ENCODE results near the gene NTF4.
"Not testable (repeated sequence)": the region's sequence is repeated elsewhere in the genome, so short reads cannot be mapped to it uniquely, and the experiment has no call there.

The NTF4 gene

GRCh38 chr19:49049011-49049410, 15.6 kb downstream of the NTF4 start, which contains the start of gene CGB8:
CGB8 (minus strand) TSS chr19:49049111; CDS start chr19:49048739, 372 bp downstream.
- not testable (repeated sequence) for H3K36me3 ChIP-seq (ENCODE audit: insufficient read depth, low read length); H3K4me1 ChIP-seq (ENCODE audit: control insufficient read depth, insufficient read depth, low read length)

GRCh38 chr19:49043548-49043947, 21.1 kb downstream of the NTF4 start, which contains the start of gene CGB5:
CGB5 (plus strand) TSS chr19:49043848; CDS start chr19:49044210, 362 bp downstream.
- not testable (repeated sequence) for H3K9ac ChIP-seq (ENCODE audit: low read depth, low read length); H3K36me3 ChIP-seq (ENCODE audit: insufficient read depth, low read length); H3K27me3 ChIP-seq (ENCODE audit: control insufficient read depth, insufficient read depth, low read length); H3K9me3 ChIP-seq (replicated peaks; ENCODE audit: low read length); H3K4me2 ChIP-seq (ENCODE audit: low read length); H3K4me3 ChIP-seq (ENCODE audit: low read length)
- peaks cover 17% of the 10 kb centered on the region for H3K4me1 ChIP-seq (ENCODE audit: control insufficient read depth, insufficient read depth, low read length)

More at GRCh38 chr19:49049011-49049410, 15.6 kb downstream of the NTF4 start, which contains the start of gene CGB8:
- not testable (repeated sequence) for H3K27me3 ChIP-seq (ENCODE audit: control insufficient read depth, insufficient read depth, low read length); H3K4me2 ChIP-seq (ENCODE audit: low read length); H3K9ac ChIP-seq (ENCODE audit: low read depth, low read length); H3K4me3 ChIP-seq (ENCODE audit: low read length); H3K9me3 ChIP-seq (replicated peaks; ENCODE audit: low read length)

GRCh38 chr19:49042666-49043065, 22.0 kb downstream of the NTF4 start:
- peaks cover 19% of the 10 kb centered on the region for H3K4me1 ChIP-seq (ENCODE audit: control insufficient read depth, insufficient read depth, low read length)
- not testable (repeated sequence) for H3K9me3 ChIP-seq (replicated peaks; ENCODE audit: low read length); H3K36me3 ChIP-seq (ENCODE audit: insufficient read depth, low read length); H3K9ac ChIP-seq (ENCODE audit: low read depth, low read length); H3K27me3 ChIP-seq (ENCODE audit: control insufficient read depth, insufficient read depth, low read length); H3K4me2 ChIP-seq (ENCODE audit: low read length); H3K4me3 ChIP-seq (ENCODE audit: low read length)

GRCh38 chr19:49042177-49042576, 22.4 kb downstream of the NTF4 start:
- Histone ChIP-seq H3K4me3 (ENCODE audit: low read length) (no peak overlapping the region), H3K4me2 (ENCODE audit: low read length) (no peak overlapping the region), H3K4me1 (ENCODE audit: control insufficient read depth, insufficient read depth, low read length) (peaks cover 19% of the 10 kb centered on the region), H3K36me3 (ENCODE audit: insufficient read depth, low read length) (no peaks in the 10 kb centered on the region), H3K9me3 (replicated peaks; ENCODE audit: low read length) (no peaks in the 10 kb centered on the region), H3K9ac (ENCODE audit: low read depth, low read length) (no peak overlapping the region), H3K27me3 (ENCODE audit: control insufficient read depth, insufficient read depth, low read length) (no peaks in the 10 kb centered on the region)

- H3K4me1 ChIP-seq (ENCODE audit: control insufficient read depth, insufficient read depth, low read length), result peaks cover 19% of the 10 kb centered on the region
- not testable (repeated sequence) for H3K4me2 ChIP-seq (ENCODE audit: low read length); H3K9me3 ChIP-seq (replicated peaks; ENCODE audit: low read length); H3K27me3 ChIP-seq (ENCODE audit: control insufficient read depth, insufficient read depth, low read length); H3K9ac ChIP-seq (ENCODE audit: low read depth, low read length); H3K36me3 ChIP-seq (ENCODE audit: insufficient read depth, low read length); H3K4me3 ChIP-seq (ENCODE audit: low read length)
Observed at GRCh38 chr19:49039736-49040135, 24.9 kb downstream of the NTF4 start.

- not testable (repeated sequence) for H3K9ac ChIP-seq (ENCODE audit: low read depth, low read length); H3K36me3 ChIP-seq (ENCODE audit: insufficient read depth, low read length); H3K27me3 ChIP-seq (ENCODE audit: control insufficient read depth, insufficient read depth, low read length); H3K4me3 ChIP-seq (ENCODE audit: low read length); H3K9me3 ChIP-seq (replicated peaks; ENCODE audit: low read length)
- H3K4me2 ChIP-seq (ENCODE audit: low read length), result peak overlapping the region; percentile 8
- H3K4me1 ChIP-seq (ENCODE audit: control insufficient read depth, insufficient read depth, low read length), result peaks cover 19% of the 10 kb centered on the region
Observed at GRCh38 chr19:49038557-49039276, 25.9 kb downstream of the NTF4 start.

GRCh38 chr19:49038111-49038510, 26.5 kb downstream of the NTF4 start:
- H3K4me2 ChIP-seq (ENCODE audit: low read length); H3K27me3 ChIP-seq (ENCODE audit: control insufficient read depth, insufficient read depth, low read length); H3K36me3 ChIP-seq (ENCODE audit: insufficient read depth, low read length); H3K9ac ChIP-seq (ENCODE audit: low read depth, low read length); H3K9me3 ChIP-seq (replicated peaks; ENCODE audit: low read length); H3K4me3 ChIP-seq (ENCODE audit: low read length): not testable (repeated sequence)
- H3K4me1 ChIP-seq (ENCODE audit: control insufficient read depth, insufficient read depth, low read length), result peaks cover 19% of the 10 kb centered on the region

GRCh38 chr19:49036815-49037214, 27.8 kb downstream of the NTF4 start, which contains the start of gene CGB1:
CGB1 (minus strand) TSS chr19:49036895; CDS start chr19:49036711, 184 bp downstream.
- H3K4me3 ChIP-seq (ENCODE audit: low read length), result not testable (repeated sequence)
- peaks cover 12% of the 10 kb centered on the region for H3K4me1 ChIP-seq (ENCODE audit: control insufficient read depth, insufficient read depth, low read length)

GRCh38 chr19:49031642-49032301, 32.8 kb downstream of the NTF4 start, which contains the start of gene CGB2:
CGB2 (plus strand) TSS chr19:49031890; CDS start chr19:49032096, 206 bp downstream.
- not testable (repeated sequence) for H3K9me3 ChIP-seq (replicated peaks; ENCODE audit: low read length); H3K4me1 ChIP-seq (ENCODE audit: control insufficient read depth, insufficient read depth, low read length); H3K27me3 ChIP-seq (ENCODE audit: control insufficient read depth, insufficient read depth, low read length); H3K9ac ChIP-seq (ENCODE audit: low read depth, low read length); H3K4me2 ChIP-seq (ENCODE audit: low read length); H3K36me3 ChIP-seq (ENCODE audit: insufficient read depth, low read length); H3K4me3 ChIP-seq (ENCODE audit: low read length)

More at GRCh38 chr19:49036815-49037214, 27.8 kb downstream of the NTF4 start, which contains the start of gene CGB1:
- not testable (repeated sequence) for H3K4me2 ChIP-seq (ENCODE audit: low read length); H3K9me3 ChIP-seq (replicated peaks; ENCODE audit: low read length); H3K36me3 ChIP-seq (ENCODE audit: insufficient read depth, low read length); H3K9ac ChIP-seq (ENCODE audit: low read depth, low read length); H3K27me3 ChIP-seq (ENCODE audit: control insufficient read depth, insufficient read depth, low read length)

- H3K9me3 ChIP-seq (replicated peaks; ENCODE audit: low read length); H3K4me2 ChIP-seq (ENCODE audit: low read length); H3K36me3 ChIP-seq (ENCODE audit: insufficient read depth, low read length); H3K4me3 ChIP-seq (ENCODE audit: low read length); H3K9ac ChIP-seq (ENCODE audit: low read depth, low read length); H3K27me3 ChIP-seq (ENCODE audit: control insufficient read depth, insufficient read depth, low read length): not testable (repeated sequence)
- peaks cover 11% of the 10 kb centered on the region for H3K4me1 ChIP-seq (ENCODE audit: control insufficient read depth, insufficient read depth, low read length)
Observed at GRCh38 chr19:49030323-49030722, 34.3 kb downstream of the NTF4 start.

- not testable (repeated sequence) for H3K9ac ChIP-seq (ENCODE audit: low read depth, low read length); H3K36me3 ChIP-seq (ENCODE audit: insufficient read depth, low read length); H3K4me2 ChIP-seq (ENCODE audit: low read length); H3K27me3 ChIP-seq (ENCODE audit: control insufficient read depth, insufficient read depth, low read length); H3K4me3 ChIP-seq (ENCODE audit: low read length); H3K9me3 ChIP-seq (replicated peaks; ENCODE audit: low read length)
- H3K4me1 ChIP-seq (ENCODE audit: control insufficient read depth, insufficient read depth, low read length), result peaks cover 11% of the 10 kb centered on the region
Observed at GRCh38 chr19:49029749-49030148, 34.9 kb downstream of the NTF4 start.
